Measurements from ENCODE around the gene TRAF3IP1. TPM values are rescaled to one million over a fixed set of nuclear protein-coding genes. Genes with fewer than 3 reads are reported as not detected.

Gene TRAF3IP1
- total RNA-seq, 1 donor from 2014 or later = 11.2 TPM

- no peak for DNase-seq (ENCODE audit: low spot score)
- H3K27ac ChIP-seq = no peak overlapping the region
- no peak overlapping the region for H3K4me3 Mint-ChIP-seq
- no peaks in the 10 kb centered on the region for H3K9me3 ChIP-seq (ENCODE audit: low read depth)
- H3K36me3 Mint-ChIP-seq = peaks cover 33% of the 10 kb centered on the region
- H3K79me2 ChIP-seq (ENCODE audit: low read depth) = peaks cover 47% of the 10 kb centered on the region
- H3K27ac Mint-ChIP-seq = no peak overlapping the region
- H3K4me2 ChIP-seq = no peak overlapping the region
- H3K27me3 Mint-ChIP-seq (ENCODE audit: insufficient read depth, low read depth) = no peaks in the 10 kb centered on the region
- H3K4me3 ChIP-seq = no peak overlapping the region
- no peak overlapping the region for H3K9ac ChIP-seq
- H3K27me3 ChIP-seq = no peaks in the 10 kb centered on the region
- peaks cover 26% of the 10 kb centered on the region for H3K4me1 Mint-ChIP-seq
- H3K4me1 ChIP-seq = no peaks in the 10 kb centered on the region
- no peak overlapping the region for H2AFZ ChIP-seq (replicated peaks)
- TF ChIP-seq EZH2phosphoT487 (IDR thresholded peaks at IDR 0.05) (no peak), EZH2 (IDR thresholded peaks at IDR 0.05) (no peak)
- TF ChIP-seq, protein P1, sequence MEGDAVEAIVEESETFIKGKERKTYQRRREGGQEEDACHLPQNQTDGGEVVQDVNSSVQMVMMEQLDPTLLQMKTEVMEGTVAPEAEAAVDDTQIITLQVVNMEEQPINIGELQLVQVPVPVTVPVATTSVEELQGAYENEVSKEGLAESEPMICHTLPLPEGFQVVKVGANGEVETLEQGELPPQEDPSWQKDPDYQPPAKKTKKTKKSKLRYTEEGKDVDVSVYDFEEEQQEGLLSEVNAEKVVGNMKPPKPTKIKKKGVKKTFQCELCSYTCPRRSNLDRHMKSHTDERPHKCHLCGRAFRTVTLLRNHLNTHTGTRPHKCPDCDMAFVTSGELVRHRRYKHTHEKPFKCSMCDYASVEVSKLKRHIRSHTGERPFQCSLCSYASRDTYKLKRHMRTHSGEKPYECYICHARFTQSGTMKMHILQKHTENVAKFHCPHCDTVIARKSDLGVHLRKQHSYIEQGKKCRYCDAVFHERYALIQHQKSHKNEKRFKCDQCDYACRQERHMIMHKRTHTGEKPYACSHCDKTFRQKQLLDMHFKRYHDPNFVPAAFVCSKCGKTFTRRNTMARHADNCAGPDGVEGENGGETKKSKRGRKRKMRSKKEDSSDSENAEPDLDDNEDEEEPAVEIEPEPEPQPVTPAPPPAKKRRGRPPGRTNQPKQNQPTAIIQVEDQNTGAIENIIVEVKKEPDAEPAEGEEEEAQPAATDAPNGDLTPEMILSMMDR (IDR thresholded peaks at IDR 0.05) = no peak
- H4K20me1 ChIP-seq (ENCODE audit: low read depth) = peaks cover 30% of the 10 kb centered on the region
- H3F3A ChIP-seq (ENCODE audit: low read depth) = no peaks in the 10 kb centered on the region
- no peaks in the 10 kb centered on the region for H3K36me3 ChIP-seq
- H3K9me3 Mint-ChIP-seq = no peaks in the 10 kb centered on the region
Measured at GRCh38 chr2:238444242-238444641, 123.9 kb downstream of the TRAF3IP1 start.

DNA sequence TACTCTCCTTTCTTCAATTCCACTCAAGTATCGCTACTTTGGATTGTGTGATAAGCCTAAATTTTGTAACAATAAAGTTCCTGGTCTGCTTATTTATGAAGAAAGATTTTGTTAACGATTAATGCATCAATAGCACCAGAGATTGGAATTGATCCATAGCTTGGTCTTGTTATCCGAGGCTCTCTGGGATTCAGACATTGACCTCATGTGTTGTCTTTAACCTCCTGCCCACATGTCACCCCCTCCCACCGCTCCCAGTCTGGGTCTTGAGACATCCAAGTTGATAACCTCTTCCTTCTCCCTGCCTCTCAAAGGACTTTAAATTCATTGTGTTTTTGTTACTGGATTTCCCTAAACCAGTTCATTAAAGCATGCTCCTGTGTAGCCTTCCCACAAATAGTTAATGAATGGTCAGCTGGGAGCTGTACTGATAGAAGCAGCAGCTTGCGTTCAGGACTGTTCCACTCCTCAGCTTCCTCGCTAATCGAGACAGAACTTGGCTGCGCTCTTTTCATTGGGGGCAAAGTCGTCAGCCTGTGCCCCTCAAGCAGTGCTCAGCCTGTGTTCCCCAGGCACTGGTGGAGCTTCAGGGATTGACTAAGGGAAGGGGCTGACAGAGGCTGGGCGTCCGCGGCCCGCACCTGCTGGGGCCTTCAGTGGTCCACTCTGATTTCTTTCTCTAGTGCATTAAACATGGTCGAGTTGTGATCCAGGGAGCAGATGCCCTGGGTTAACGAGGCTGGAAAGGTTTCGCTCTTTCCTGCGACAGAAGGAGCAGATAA, 125.3 kb downstream of the TRAF3IP1 start:
- H3K79me2 ChIP-seq (ENCODE audit: low read depth) = peaks cover 33% of the 10 kb centered on the region
- H4K20me1 ChIP-seq (ENCODE audit: low read depth) = peaks cover 35% of the 10 kb centered on the region
- H3K9me3 ChIP-seq (ENCODE audit: low read depth) = no peaks in the 10 kb centered on the region
- no peak overlapping the region for H3K9ac ChIP-seq
- no peak overlapping the region for H3K4me3 Mint-ChIP-seq
- no peak overlapping the region for H2AFZ ChIP-seq (replicated peaks)
- no peak overlapping the region for H3K27ac Mint-ChIP-seq
- H3K9me3 Mint-ChIP-seq = no peaks in the 10 kb centered on the region
- H3K4me1 ChIP-seq = no peaks in the 10 kb centered on the region
- no peak for DNase-seq (ENCODE audit: low spot score)
- H3K36me3 ChIP-seq = no peaks in the 10 kb centered on the region
- H3K27me3 ChIP-seq = no peaks in the 10 kb centered on the region
- H3K27me3 Mint-ChIP-seq (ENCODE audit: insufficient read depth, low read depth) = no peaks in the 10 kb centered on the region
- H3K4me3 ChIP-seq = no peak overlapping the region
- peaks cover 42% of the 10 kb centered on the region for H3K36me3 Mint-ChIP-seq
- no peak overlapping the region for H3K4me2 ChIP-seq
- no peaks in the 10 kb centered on the region for H3F3A ChIP-seq (ENCODE audit: low read depth)
- H3K4me1 Mint-ChIP-seq = peaks cover 25% of the 10 kb centered on the region
- H3K27ac ChIP-seq = no peak overlapping the region
- TF ChIP-seq, protein P1 (IDR thresholded peaks at IDR 0.05) = no peak
- TF ChIP-seq EZH2 (IDR thresholded peaks at IDR 0.05) = no peak
- TF ChIP-seq EZH2phosphoT487 (IDR thresholded peaks at IDR 0.05) = no peak

DNA sequence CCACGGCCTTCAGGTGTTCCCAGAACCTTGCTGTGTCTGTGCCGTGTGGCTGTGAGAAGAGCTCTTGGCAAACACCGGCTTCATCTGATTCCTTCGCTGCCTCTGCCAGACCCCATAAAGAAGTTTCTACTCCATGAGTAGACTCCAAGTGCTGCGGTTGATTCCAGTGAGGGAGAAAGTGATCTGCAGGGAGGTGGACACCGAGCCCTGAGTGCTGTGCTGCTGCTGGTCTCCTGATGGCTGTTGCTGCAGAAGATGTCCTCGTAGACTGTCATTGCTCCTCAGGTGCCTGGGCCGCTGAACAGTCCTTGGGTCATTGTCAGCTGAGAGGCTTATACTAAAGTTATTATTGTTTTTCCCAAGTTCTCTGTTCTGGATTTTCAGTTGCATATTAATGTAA, 126.1 kb downstream of the TRAF3IP1 start:
- Mint-ChIP-seq H3K4me1 (peaks cover 17% of the 10 kb centered on the region), H3K9me3 (no peaks in the 10 kb centered on the region), H3K27me3 (ENCODE audit: insufficient read depth, low read depth) (no peaks in the 10 kb centered on the region), H3K27ac (no peak overlapping the region), H3K4me3 (no peak overlapping the region), H3K36me3 (peaks cover 49% of the 10 kb centered on the region)
- no peak overlapping the region for H3K9ac ChIP-seq
- no peaks in the 10 kb centered on the region for H3K9me3 ChIP-seq (ENCODE audit: low read depth)
- H4K20me1 ChIP-seq (ENCODE audit: low read depth) = peaks cover 28% of the 10 kb centered on the region
- H3K27ac ChIP-seq = no peak overlapping the region
- no peak overlapping the region for H2AFZ ChIP-seq (replicated peaks)
- H3F3A ChIP-seq (ENCODE audit: low read depth) = no peaks in the 10 kb centered on the region
- H3K4me1 ChIP-seq = no peaks in the 10 kb centered on the region
- no peak overlapping the region for H3K4me2 ChIP-seq
- peaks cover 26% of the 10 kb centered on the region for H3K79me2 ChIP-seq (ENCODE audit: low read depth)
- no peak overlapping the region for H3K4me3 ChIP-seq
- H3K36me3 ChIP-seq = no peaks in the 10 kb centered on the region
- no peaks in the 10 kb centered on the region for H3K27me3 ChIP-seq
- no peak for DNase-seq (ENCODE audit: low spot score)
- TF ChIP-seq EZH2phosphoT487 (IDR thresholded peaks at IDR 0.05) (no peak), EZH2 (IDR thresholded peaks at IDR 0.05) (no peak)
- TF ChIP-seq, protein P1 (IDR thresholded peaks at IDR 0.05) = no peak
